Measurements from ENCODE around the gene CT83.

CT83 gene

GRCh38 chrX:116462822-116463221 is at the start of gene CT83:
TSS of gene CT83 (minus strand) at chrX:116462976. CDS start at chrX:116462856, 120 bp downstream.
- no peak for DNase-seq (ENCODE audit: low read depth in 1 of 2, low spot score in 1 of 2)

GRCh38 chrX:116499780-116500179 is 37.0 kb upstream of the CT83 start:
- DNase-seq (ENCODE audit: low read depth in 1 of 2, low spot score in 1 of 2) = no peak

GRCh38 chrX:116493271-116493670 is 30.5 kb upstream of the CT83 start:
- DNase-seq (ENCODE audit: low read depth in 1 of 2, low spot score in 1 of 2) = no peak

- no peak for DNase-seq (ENCODE audit: low read depth in 1 of 2, low spot score in 1 of 2)
These were observed 27.3 kb upstream of the CT83 start for GRCh38 chrX:116490104-116490503.

- no peak for DNase-seq (ENCODE audit: low read depth in 1 of 2, low spot score in 1 of 2)
These were observed 17.3 kb upstream of the CT83 start for GRCh38 chrX:116480059-116480458.

- no peak for DNase-seq (ENCODE audit: low read depth in 1 of 2, low spot score in 1 of 2)
These were observed 13.6 kb downstream of the CT83 start for GRCh38 chrX:116449156-116449555.

GRCh38 chrX:116436358-116436816 is 26.4 kb downstream of the CT83 start, which contains the start of gene SLC6A14:
TSS of gene SLC6A14 (plus strand) at chrX:116436606. CDS start at chrX:116436710, 104 bp downstream.
- DNase-seq (ENCODE audit: low read depth in 1 of 2, low spot score in 1 of 2) = no peak

- no peak for DNase-seq (ENCODE audit: low read depth in 1 of 2, low spot score in 1 of 2)
These were observed 27.2 kb downstream of the CT83 start for GRCh38 chrX:116435597-116435996.

GRCh38 chrX:116427978-116428377 is 34.8 kb downstream of the CT83 start:
- DNase-seq (ENCODE audit: low read depth in 1 of 2, low spot score in 1 of 2) = no peak

GRCh38 chrX:116417968-116418367 is 44.8 kb downstream of the CT83 start:
- no peak for DNase-seq (ENCODE audit: low read depth in 1 of 2, low spot score in 1 of 2)

GRCh38 chrX:116417214-116417613 is 45.6 kb downstream of the CT83 start:
- DNase-seq (ENCODE audit: low read depth in 1 of 2, low spot score in 1 of 2) = no peak

- DNase-seq (ENCODE audit: low read depth in 1 of 2, low spot score in 1 of 2) = no peak
These were observed 49.5 kb downstream of the CT83 start for GRCh38 chrX:116413273-116413672.
